B cell (primary cell): ENCODE results near the gene PIK3CD.

Experiments used
- EZH2 ChIP-seq: IDR thresholded peaks from 2 replicates; pipeline ENCODE4 v1.6.1; 2012; ENCODE audit warnings: borderline replicate concordance, low read depth, mild to moderate bottlenecking, moderate library complexity, low read length; ENCODE audit not compliant: insufficient read depth, poor library complexity, severe bottlenecking
- TF ChIP-seq, protein P1 (sequence below): fragments of 200-600 bp; IDR thresholded peaks from one replicate; pipeline ENCODE4 v1.8.0; 2022; ENCODE audit warnings: antibody characterized with exemption, mild to moderate bottlenecking

DNA sequence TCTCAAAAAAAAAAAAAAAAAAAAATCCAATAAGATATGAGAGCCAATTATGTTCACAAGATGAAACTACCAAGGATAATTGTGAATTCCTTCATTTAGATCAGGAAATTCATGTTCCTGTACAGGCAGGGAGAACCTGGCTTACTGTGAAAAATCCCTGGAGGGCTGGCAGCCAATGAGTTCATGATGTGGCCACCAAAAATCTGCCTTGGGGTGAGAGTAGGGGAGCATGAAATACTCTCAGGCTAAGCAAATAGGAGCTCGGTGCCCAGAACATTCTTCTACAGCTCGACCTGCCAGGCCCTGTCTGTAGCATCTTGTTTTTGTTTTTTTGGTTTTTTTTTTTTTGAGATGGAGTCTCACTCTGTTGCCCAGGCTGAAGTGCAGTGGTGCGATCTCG, 50.1 kb downstream of the PIK3CD start:
- no peak for TF ChIP-seq EZH2
- TF ChIP-seq, protein P1, sequence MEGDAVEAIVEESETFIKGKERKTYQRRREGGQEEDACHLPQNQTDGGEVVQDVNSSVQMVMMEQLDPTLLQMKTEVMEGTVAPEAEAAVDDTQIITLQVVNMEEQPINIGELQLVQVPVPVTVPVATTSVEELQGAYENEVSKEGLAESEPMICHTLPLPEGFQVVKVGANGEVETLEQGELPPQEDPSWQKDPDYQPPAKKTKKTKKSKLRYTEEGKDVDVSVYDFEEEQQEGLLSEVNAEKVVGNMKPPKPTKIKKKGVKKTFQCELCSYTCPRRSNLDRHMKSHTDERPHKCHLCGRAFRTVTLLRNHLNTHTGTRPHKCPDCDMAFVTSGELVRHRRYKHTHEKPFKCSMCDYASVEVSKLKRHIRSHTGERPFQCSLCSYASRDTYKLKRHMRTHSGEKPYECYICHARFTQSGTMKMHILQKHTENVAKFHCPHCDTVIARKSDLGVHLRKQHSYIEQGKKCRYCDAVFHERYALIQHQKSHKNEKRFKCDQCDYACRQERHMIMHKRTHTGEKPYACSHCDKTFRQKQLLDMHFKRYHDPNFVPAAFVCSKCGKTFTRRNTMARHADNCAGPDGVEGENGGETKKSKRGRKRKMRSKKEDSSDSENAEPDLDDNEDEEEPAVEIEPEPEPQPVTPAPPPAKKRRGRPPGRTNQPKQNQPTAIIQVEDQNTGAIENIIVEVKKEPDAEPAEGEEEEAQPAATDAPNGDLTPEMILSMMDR = no peak
